Hindlimb muscle (tissue), 1 donor: ENCODE data around the gene SBK2. TPM values are rescaled to one million over a fixed set of nuclear protein-coding genes. Genes with fewer than 3 reads are reported as not detected.
"Not testable (repeated sequence)": the region's sequence is repeated elsewhere in the genome, so short reads cannot be mapped to it uniquely, and the experiment has no call there.

ENCODE experiments used
- DNase-seq: peaks from one replicate; pipeline ENCODE4 v3.0.0-alpha.2; 2013
- polyA plus RNA-seq: library from polyadenylated mRNA; unstranded; fragments of 120-200 nt; gene quantifications from one replicate; pipeline ENCODE4 v1.2.1, GENCODE V29; 2013; ENCODE audit not compliant: insufficient read length

The SBK2 gene
- polyA plus RNA-seq, 1 donor, result 3.2 TPM

DNA sequence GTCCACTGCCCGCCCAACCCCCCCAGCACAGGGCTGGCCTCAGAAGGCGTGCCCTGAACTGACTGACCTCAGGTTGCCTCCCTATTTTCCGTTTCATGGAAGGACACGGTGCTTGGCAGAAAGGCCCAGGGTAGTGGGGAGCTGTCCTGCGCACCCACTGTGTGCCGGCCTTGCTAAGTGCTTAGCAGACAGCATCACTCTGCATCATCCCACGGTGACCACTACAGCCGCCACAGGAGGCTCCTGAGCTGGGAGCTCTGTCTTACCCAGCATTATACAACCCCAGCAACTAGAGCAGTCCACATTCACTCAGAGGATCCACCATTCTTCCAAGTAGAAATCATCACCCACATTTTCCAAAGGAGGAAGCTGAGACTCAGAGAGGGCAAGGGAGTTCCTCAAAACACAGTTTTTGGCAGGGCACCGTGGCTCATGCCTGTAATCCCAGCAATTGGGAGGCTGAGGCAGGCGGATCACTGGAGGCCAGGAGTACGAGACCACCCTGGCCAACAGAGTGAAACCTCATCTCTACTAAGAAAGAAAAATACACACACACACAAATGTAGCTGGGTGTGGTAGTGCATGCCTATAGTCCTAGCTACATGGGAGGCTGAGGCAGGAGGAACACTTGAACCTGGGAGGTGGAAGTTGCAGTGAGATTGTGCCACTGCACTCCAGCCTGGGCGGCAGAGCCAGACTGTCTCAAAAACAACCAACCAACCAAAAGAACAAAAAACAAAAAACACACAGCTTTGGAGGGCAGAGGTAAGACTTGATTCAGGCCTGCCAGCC is 1.6 kb downstream of the SBK2 start:
- DNase-seq, result no peak

DNA sequence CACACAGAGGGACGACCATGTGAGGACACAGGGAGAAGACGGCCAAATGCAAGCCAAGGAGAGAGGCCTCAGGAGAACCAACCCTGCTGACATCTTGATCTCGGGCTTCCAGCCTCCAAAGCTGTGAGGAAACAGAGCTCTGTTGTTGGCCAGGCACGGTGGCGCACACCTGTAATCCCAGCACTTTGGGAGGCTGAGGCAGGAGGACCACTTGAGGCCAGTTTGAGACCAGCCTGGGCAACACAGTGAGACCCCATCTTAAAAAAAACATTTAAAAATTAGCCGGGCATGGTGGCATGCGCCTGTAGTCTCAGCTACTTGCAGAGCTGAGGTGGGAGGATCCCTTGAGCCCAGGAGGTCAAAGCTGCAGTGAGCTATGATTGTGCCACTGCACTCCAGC is 2.7 kb downstream of the SBK2 start:
- DNase-seq, result not testable (repeated sequence)

DNA sequence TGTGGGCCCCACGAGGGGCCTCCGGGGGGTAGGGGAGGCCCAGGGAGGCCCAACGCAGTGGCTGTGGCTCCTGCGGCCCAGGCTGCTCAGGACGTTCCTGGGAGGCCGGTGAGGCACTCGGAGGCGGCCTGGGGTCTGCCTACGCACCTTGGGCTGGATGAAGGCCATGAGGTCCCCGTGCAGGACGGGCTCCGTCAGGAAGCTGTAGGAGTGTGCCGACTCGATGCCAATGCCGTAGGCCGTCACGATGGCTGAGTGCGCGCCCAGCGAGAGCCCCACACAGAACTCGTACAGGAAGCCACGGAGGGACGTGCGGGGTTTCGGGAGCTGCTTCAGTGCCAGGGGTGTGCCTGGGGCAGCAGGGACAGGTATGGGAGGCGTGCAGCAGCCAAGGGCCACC is 5.9 kb downstream of the SBK2 start:
- DNase-seq, result no peak

DNA sequence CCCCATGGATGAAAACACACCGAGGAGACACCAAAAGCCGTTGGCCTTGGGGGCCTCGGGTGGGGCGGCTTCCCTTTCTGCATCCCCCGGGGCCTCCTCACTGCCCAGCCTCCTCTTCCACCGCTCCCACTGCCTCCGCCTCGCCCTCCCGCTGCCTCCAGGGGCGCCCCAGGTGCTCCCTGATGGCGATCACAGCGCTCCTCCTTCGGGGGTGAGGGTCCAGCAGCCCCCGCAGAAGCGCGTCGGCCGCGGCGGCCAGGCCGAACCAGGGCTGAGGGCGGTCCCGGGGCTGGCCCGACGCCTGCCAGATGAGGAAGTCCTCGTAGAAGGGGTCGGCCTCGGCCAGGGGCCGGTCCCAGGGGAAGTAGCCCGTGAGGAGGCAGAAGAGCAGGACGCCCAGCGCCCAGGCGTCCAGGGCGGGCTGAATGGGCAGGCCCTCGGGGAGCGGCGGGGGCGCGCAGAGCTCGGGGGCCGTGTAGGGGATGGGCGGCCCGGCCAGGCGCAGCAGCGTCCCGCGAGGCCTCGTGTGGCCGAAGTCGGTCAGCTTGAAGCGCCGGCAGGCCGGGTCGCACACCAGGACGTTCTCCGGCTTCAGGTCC is 7.2 kb downstream of the SBK2 start:
- no peak for DNase-seq

DNA sequence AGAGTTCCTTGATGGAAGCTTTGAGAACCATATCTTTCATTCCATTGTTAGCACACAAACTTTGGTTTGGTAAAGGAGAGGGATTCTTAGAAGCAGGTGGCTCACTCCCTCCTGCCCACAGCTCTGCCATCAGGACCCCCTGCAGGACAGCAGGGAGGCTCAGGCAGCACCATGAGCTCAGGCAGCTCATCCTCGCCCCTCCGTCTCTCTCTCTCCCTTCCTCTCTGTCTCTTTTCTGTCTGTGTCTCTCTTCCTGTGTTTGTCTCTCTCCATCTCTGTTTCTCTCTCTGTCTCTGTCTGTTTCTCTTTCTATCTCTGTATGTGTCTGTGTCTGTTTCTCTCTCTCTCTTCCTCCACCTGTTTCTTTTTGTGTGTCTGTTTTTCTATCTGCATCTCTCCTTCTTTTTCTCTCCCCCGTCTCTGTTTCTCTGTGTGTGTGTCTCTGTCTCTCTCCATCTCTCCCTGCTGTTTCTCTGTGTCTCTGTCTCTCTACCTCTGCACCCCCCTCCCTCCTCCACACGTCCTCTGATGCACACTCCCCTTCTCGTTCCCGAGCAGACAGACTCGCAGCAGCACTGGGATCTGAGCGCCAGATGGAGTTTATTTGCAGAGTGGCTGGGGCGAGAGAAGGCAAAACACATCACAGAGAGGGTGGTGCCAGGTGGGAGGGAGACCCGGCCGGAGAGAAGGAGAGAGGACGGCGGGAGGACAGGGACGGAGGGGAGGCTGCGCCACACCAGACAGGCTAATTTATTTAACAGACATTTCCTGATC is 8.7 kb downstream of the SBK2 start:
- no peak for DNase-seq

DNA sequence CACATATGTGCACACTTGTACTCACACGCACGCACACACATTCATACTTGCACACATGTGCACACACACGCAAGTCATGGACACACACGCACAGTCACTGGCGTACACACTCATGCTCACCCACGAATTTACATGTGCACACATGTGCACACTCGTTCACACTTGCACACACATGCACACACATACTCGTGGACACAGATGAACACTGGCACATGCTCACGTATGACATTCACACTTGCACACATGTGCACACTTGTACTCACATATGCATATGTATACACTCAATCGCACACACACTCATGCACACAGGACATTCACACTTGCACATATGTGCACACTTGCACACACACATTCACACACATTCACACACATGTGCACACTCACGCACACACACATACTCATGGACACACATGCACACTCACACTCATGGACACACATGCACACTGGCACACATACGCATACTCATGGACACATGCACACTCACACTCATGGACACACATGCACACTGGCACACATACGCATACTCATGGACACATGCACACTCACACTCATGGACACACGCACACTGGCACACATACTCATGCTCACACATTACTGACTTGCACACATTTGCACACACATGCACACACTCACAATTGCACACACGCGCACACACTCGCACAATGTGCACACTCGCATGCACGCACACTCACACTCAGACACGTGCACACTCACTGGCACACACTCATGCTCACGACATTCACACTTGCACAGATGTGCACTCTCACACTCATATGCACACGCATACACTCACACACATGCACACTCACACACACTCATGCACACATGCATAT is 9.5 kb downstream of the SBK2 start:
- no peak for DNase-seq

DNA sequence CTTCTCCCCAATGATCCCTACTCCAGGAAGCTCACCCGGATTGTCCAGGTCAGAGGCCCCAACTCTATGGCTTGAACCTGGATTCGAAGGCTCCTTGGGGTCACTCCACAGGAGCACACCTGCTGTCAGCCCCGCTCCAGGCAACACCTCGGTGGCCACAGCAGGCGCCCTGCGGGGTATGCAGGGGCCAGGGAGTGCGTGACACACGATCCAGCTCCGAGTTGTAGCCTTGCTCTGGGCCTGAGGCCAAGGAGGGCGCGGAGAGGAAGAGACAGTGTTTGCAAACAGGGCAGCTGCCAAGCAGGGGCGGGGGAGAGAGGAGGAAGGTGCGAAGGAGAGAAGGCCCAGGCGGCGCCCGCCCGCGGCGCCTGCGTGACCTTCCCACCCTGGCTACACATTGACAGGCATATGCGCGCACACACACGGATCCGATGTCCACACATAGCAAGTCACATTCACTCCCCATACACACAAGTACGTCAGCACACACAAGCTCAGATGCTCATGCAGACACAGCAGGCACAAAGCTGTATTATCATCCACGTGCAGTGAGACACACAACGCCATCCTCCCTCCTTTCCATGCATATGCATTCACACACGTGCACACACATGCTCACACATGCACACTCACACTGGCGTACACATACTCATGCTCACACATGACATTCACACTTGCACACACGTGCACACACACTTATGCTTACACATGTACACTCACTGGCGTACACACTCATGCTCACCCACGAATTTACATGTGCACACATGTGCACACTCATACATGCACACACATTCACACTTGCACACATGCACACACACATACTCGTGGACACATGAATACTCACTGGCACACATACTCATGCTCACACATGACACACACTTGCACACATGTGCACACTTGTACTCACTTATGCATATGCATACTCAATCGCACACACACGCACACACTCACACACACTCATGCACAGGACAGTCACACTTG is 10.4 kb downstream of the SBK2 start:
- DNase-seq, result peak; percentile 61

DNA sequence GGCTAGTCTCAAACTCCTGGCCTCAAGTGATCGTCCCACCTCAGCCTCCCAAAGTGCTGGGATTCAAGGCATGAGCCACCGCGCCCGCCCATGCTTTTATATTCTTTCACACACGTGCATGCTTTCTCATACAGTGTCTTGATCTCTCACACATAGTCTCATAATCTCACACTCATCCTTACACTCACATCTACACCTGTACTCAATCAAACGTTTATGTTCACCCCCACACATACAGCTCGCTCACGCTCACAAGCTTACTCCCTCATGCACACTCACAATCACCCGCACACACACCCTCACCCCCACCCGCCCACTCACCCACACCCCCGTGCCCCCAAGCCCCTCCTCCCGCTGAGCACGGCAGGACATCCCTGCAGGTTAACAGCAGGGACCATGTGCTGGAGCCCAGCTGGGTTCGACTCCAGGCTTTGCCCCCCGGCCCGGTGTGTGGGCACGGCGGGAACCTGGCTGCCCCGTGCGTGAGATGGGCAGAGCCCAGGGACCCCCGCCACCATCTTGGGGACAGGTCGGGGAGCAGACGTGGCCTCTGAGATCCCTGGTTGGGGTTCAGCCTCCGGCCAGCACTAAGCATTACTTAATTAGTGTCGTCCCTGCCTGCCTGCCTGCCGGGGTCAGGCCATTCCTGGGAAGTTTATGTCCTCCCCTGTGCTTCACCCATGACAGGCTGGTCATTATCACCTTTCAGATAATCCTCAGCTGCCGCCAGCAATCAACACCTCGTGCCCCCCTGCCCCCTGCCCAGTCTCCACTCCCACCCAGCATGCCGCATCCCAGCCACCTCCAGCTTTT is 11.4 kb downstream of the SBK2 start:
- no peak for DNase-seq

DNA sequence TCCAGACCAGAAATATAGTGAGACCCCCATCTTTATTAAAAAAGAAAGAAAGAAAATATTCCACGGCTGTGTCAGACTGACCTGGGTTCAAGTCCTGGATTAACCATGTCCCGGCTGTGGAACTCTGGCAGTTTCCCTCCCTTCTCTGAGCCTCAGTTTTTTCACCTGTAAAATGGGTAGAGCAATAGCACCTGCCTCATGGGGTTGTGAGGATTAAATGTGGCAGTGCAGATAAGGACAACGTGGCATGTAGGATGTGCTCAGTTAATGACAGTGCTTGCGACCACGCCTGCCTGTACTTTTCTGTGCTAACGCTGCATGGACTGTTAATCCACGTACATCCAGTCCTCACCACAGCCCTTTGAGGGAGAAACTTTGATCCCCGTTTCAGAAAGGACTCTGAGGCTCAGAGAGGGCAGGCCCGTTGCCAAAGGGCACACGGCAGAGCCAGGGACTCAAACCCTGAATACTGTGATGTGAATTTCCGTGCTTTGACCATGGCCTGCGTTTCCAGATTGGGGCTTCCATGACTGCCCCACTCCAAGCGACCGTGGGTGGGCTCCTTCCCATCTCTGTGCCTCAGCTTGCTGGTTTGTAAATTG is 16.1 kb downstream of the SBK2 start:
- DNase-seq, result no peak

DNA sequence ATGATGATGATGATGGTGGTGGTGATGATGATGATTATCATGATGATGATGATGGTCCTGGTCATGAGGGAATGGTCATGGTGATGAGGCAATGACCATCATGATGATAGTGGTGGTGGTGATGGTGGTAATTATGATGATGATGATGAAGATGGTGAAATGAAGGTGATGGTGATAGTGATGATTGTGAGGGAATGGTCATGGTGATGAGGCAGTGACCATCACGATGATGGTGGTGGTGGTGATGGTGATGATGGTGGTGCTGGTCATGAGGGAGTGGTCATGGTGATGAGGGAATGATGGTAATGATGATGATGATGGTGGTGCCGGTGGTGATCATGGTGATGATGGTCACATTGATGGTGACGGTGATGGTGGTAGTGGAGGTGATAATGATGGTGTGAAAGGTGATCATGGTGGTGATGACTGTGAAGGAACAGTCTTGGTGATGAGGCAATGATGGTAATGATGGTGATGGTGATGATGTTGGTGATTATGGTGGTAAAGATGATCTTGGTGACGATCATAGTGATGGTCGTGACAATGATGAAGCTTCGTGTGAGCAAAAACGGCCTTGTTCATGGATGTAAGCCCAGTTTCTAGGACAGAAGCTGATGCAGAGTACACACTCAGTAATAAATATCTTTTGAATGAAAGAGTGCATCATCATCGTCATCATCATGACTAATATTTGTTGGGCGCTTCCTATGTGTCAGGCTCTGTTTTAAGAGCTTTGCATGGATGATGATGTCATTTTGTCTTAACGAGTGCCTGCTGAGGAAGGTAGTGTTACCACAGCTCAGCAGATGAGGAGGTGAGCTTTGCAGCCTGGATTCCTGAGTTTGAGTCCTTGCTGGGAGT is 17.3 kb downstream of the SBK2 start:
- DNase-seq, result no peak

DNA sequence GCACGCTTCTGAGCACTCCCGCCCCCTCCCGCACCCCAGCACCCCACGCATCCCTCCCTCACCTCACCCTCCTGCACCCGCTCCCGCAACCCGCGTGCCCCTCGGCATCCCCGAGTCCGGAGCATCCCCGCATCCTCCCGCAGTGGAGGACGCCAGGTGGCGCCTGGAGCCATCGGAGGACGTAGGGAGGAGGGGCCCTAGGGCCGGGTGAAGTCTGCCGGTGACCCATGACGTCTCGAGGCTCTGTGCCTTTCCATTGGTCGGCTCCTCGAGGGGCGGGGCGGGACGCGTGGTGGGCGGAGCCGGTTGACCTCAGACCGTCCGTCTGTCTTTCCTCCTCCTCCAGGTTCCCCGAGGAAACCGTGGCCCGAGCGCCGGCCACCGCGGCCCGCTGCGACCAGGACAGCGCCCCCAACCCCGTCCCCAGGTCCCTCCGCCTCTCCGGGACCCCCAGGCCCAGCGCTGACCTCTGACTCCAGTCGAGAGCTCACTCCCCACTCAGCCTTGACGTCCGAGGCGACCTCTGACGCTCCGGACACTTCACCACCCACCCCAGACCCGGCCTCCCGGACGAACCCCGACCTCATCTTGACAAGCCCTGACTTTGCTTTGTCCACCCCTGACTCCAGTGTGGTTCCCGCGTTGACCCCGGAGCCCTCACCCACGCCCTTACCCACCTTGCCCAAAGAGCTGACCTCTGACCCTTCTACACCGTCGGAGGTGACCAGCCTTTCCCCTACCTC is 19.9 kb downstream of the SBK2 start:
- DNase-seq, result peak; percentile 91

DNA sequence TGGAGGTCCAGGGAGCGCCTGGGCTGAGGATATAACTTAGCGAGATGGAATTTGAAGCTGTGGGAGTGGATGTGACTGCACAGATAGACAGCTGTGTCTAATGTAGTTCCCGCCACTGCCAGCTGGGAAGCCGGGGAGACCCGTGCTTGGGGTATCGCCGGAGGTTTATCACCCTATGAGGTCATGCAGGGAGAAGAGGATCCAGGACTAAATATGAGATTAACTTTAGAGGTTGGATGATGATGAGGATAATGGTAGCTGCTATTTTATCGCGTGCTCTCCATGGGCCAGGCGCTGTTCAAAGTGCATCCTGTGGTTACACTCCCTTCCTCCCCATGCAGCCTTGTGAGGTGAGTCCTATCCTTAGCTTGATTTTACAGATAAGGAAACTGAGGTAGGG is 28.8 kb downstream of the SBK2 start:
- DNase-seq, result no peak

DNA sequence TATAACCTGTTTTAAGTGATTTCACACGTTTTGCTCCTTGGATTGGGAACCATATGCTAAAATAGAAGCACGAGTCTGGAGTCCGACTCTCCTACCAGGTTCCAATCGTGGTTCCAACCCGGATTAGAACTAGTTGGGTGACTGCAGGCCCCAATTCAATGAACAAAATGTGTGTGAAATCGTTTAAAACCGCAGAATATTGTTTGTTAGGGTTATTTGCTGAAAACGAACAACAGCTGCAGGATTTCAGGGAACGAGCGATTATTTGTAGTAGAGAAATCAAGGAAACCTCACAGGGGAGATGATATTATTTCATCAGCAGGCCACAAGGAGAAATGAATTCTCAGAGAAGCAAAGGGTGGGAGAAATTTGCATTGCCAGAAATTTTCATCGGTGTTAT is 32.0 kb downstream of the SBK2 start:
- DNase-seq, result no peak

DNA sequence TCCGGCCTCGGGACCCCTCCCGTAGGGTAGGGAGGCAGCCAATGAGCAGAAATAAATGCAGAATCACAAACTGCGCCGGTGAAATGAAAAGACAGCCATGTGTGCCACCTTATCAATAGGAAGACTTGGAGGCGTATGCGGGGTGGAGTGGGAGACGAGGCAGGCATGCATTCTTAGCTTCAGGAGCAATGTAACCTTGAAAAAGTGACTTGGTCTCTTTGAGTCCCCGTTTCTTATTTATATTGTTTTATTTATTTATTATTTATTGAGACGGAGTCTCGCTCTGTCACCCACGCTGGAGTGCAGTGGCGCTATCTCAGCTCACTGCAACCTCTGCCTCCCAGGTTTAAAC is 32.7 kb downstream of the SBK2 start:
- DNase-seq, result no peak

DNA sequence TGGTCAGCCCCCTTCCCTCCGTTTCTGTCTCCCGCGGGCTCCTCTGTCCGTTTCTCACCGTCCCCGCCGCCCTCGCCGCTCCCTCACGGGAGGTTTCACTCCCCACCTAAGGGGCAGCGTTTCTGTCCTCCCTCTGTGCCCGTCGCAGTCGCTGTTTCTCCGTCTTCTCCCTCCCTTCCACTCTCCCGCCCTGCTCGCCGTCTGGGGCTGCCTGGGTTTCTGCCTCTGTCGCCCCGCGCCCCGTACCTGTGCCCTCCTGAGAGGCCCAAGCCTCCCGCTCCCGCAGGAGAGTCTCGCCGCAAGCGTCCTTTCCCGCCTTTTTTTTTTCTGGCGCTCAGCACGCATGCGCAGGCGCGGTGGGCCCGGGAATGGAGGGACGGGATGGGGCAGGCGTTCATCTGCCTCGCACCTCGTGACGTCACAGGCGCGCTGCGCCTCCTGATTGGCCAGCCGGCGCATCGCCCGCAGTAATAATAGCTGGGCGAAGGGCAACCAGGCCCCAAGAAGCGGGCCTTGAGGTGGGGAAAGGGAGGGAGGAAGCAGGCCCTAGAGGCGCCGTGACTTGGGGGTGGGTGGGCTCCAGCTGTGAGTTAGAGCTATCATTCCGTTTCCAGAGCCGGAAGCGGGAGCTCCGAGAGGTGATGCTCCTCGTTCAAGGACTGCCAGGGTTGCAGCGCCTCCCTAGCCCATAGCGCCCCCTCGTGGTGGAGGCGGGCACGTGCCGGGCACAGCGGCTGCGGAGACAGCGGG is 33.3 kb downstream of the SBK2 start:
- peak; percentile 95 for DNase-seq

DNA sequence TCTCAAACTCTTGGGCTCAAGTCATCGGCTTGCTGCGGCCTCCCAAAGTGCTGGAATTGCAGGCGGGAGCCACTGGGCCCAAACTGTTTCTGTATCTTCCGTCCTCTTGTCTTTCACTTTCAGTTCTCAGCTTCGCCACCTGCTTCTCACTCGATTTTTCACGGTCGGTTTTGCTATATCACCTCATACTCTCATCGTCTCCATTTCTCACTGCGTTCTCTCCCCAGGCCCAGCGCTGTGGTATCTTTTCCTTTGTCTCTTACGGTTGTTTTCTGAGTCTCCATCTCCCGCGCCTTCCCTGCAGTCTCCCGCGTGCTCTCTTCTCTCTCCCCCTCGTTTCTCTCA is 33.8 kb downstream of the SBK2 start:
- DNase-seq, result no peak

DNA sequence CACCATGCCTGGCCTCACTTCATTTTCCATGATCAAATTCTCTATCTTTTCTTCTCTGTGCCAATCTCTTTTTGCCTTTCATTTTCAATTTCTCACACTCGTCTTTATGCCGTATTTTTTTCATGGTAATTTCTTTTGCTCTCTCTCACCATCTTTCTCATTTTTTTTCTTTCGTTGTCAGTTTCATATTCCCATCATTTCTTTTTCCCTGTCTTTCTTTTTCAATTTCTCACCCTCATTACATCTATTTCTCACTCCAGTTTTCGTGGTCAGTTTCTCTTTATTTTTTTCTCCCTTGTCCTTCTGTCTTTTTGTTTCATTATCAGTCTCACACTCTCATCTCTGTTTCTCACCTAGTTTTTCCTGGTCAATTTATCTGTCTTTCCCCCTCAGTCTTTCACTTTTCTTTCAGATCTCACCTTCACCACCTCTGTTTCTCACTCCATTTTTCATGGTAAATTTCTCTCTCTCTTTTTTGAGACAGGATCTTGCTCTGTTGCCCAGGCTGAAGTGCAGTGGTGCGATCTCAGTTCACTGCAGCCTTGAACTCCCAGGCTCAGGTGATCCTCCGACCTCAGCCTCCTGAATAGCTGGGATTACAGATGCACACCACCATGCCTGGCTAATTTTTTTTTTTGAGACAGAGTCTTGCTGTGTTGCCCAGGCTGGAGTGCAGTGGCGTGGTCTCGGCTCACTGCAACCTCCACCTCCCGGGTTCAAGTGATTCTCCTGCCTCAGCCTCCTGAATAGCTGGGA is 34.6 kb downstream of the SBK2 start:
- DNase-seq, result no peak
